ENCODE measurements around the gene WNT5A.

The WNT5A gene

GRCh38 chr3:55486857-55487380, at the start of gene WNT5A:
TSS of gene WNT5A (minus strand) at chr3:55487306. CDS start at chr3:55486985, 321 bp downstream.
- DNase-seq = no peak

DNA sequence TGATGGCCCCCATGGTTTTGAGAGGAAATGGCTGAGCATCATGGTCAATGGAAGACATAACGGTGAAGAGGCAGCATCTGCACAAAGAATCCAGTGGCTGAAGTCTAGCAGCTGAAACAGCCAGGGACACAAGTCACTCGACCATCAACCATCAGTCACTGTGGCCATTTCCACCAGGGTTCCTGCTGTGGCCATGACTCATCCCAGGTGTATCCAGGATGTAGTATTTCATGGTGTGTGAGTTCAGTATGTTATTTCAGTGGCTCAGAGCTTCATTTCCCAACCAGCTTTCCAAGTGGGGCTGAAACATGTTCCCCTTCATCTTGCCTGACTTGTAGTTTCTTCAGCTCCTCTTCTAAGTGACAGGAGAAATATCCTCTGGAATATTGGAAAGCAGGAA, 47.8 kb upstream of the WNT5A start:
- no peak for DNase-seq

DNA sequence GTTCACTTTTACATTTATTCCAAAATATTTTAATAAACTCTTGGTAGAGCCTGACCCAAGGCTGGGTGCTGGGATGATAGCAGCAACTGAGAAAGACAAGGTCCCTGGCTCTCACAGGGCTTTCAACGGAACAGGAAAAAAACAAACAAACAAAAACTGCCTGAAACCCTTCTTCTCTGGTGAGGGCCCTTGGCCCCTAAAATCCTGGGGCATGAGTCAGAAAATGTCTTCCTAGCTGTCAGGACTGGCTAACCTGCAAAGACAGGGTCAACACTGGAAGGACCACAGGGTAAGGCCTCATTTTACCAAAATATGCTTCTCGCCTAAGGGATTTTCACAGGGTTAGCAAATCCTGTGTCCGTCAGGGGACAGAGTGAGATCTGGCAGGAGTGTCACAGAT, 45.7 kb upstream of the WNT5A start:
- DNase-seq = no peak

GRCh38 chr3:55531321-55531720, 44.2 kb upstream of the WNT5A start:
- no peak for DNase-seq

DNA sequence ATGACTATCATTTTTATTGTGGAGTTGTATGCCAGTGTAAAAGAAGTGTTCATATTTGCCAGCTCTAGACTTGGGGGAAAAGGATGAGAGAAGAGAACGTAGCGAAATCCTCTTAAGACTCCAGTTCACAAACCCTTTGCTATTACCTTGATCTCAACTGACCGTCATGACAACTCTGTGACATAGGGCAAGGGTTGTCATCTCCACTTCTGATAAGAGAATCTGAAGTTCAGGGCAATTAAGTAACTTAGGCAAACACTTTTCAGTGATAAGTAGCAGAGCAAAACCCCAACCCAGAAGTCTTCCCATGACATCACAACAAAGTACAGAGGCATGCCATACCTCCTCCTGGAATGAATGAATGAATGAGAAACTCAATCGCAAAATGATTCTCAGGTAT, 40.3 kb upstream of the WNT5A start:
- DNase-seq = no peak

DNA sequence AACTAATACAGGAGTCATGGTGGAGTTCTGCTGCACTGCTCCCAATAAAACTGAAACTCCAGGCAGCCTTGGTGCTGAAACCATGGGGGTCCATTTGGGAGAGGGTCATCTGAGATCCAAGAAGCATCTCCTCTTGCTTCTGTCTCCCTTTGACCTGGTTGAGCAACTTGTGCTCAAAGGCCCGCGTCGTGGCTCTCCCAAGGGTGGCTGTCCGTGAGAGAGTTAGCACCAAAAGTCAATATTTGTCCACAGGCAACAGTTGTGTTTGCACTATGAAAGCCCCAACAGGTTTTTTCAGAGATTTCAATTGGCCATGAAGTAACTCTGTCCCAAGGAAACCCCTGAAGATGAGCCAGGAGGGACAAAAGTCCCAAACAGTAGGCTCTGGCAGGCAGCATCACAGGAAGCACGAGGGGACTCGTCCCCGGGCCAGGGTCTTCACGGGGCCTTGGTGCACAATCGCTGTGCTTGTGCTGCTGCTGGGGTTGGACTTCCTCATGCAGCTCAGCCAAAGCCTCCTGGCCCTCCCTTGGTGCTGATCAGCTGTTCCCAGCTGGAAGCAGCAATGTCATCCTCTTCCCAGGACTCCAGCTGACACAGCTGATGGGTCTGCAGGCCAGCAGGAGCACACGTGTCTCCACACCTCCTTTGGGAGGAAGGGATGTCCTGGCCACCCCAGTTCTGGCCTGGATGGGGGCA, 39.4 kb upstream of the WNT5A start:
- no peak for DNase-seq

- no peak for DNase-seq
Observed at GRCh38 chr3:55525436-55525835, 38.3 kb upstream of the WNT5A start.

DNA sequence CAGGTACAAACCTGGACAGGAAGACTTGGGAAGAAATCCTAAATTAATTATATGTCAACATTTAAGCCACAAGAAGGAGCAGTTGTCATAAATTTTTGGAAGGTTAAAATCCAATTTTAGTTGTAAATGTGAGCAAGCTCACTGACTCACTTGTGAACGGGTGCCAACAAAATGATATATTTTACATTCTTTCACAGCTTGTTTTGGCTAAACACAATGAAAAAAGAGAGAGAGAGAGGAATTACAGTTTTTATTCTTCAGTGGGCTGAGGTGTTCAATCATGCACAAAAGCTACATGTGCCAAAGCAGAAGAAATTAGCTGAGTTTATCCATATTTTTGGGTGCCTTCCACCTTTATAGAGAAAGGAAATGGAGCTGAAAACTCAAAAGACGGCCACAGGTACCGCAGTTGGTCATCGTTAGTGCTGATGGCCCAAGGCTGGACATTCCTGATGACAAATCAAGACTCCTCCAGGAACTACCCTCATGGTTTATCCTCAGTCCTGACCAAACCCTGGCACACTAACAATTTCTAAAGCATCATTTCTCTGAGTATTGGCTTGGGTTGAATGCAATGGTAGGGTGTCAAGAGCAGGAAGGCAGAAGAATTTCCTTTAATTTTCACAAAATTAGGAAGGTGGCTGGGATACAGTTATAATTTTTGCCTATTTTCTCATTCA, 37.6 kb upstream of the WNT5A start:
- DNase-seq = no peak

GRCh38 chr3:55523471-55523870, 36.4 kb upstream of the WNT5A start:
- DNase-seq = no peak

GRCh38 chr3:55521738-55522421, 34.8 kb upstream of the WNT5A start:
- DNase-seq = no peak

DNA sequence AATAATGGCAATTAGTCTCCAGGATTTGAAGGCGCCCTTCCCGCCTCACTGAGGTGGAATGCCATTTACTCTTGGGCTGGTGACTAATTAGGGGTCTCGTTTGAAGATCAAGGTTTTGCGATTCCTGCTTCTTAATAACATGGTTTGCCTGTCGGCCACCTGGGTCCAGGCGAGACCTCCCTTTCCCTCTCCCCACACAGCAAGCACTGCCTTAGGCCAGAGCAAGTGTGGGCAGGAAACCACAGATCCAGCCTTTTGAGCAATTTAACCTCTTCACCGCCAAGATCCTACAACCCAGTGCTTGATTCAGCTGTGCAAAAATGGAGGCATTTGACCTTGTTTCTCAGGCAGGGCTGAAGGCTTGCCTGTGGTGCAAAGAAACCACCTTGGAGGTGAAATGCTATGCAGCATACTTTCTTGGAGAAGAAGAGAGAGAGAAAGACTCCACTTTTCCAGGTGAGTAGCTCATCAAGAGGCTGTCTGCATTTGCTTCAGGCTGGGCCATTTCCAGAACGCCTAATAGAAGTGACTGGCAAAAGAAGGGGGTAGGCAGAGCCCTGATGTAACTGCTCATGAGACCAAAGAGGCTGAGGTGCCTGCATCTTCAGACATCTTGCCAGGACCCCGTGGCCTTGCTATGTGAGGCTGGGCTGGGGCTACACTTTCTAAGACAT, 34.1 kb upstream of the WNT5A start:
- DNase-seq = no peak

- DNase-seq = no peak
Observed at GRCh38 chr3:55519019-55519418, 31.9 kb upstream of the WNT5A start.

DNA sequence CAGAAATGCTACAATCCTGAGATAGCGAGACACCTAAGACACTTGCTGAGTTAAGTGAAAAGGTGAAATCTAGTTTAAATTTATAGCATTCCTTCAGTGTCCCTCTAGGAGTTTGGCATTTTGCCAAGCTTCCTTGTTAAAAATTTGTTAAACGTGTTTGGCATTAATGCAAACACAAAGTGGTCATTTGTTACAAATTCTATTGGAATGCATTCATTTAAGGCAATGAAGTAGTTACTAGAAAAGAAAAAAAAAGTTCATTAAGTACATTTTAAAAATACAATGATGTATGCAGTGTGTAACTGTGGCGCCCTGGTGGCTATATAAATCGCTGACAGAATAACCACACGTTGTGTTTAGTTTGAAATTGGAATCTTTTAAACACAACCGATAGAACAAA, 31.3 kb upstream of the WNT5A start:
- DNase-seq = no peak

DNA sequence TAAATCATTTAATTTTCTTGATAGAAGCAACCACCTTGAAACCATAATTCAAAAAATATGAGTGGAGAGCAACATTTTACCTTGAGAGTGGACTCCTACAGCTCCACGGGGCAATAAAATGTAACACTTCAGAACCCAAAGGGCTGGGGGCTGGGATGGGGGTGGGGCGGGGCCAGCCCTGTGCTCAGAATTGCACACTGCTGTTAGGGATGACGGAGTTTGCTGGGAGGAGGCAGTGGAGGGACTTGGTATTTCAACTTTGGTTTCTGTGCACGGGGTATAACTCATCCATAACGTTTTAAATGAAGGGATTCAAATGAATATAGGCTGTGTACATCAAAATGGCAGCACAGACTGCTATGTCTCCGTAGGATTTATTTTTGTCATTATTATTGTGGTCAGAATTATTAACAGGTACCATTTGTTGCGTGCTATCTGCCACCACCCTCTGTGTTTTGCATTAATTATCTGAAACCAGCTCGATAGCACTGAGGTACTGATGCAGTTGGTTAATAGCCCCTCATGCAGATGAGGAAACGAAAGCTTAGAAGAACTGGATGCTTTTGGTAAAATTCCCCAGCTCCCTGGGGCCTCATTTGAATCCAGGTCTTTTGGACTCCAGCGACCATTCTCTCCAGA, 29.4 kb upstream of the WNT5A start:
- no peak for DNase-seq

GRCh38 chr3:55515550-55516246, 28.6 kb upstream of the WNT5A start:
- no peak for DNase-seq

DNA sequence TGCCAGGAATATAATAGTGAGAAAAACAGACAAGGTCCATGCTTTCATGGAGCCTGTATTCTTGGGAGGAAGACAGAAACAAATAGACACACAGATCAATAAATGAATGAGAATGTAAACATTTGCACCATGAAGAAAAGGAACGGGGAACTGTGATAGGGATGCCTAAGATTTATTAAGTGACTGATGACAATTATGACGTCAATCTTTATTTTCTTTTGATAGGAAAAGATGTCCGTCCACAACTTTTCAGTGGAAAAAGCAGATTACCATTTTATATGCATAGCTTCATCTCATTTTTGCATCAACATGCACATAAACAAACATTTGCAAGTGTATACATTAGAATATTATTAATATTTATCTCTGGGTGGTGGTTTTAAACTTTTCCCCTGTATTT, 27.9 kb upstream of the WNT5A start:
- no peak for DNase-seq

GRCh38 chr3:55512571-55513343, 25.7 kb upstream of the WNT5A start:
- DNase-seq = no peak

DNA sequence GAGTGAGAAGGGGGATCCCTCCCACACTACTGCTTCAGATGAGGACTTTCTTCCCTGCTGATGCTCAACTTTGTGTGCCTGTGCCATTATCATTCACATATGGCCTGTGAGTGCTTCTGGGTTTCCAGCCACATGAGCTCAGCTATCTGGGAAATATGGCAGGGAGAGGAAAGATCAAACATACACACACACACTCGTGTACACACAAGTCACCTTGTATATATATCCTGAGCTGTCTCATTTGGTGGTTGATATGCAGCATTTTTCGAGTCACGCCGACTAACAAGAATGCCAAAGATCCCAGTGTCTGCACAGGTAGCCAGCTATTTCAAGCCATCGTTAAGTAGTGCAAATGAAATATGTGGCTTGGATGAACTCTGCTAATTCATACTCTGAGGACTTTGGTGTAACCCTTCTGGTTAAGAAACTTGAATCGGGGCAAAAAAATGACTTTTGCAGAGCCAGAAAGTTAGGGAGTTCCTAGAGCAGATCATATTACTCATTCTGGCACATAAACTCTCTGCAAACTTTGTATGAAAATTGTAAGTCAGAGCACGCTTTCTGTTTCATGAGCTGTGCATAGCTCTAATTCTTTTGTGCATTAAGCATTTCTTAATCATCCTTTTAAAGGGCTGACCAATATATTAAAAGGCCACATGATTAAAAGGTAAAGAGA, 24.9 kb upstream of the WNT5A start:
- DNase-seq = no peak

GRCh38 chr3:55508335-55508734, 21.2 kb upstream of the WNT5A start:
- no peak for DNase-seq

DNA sequence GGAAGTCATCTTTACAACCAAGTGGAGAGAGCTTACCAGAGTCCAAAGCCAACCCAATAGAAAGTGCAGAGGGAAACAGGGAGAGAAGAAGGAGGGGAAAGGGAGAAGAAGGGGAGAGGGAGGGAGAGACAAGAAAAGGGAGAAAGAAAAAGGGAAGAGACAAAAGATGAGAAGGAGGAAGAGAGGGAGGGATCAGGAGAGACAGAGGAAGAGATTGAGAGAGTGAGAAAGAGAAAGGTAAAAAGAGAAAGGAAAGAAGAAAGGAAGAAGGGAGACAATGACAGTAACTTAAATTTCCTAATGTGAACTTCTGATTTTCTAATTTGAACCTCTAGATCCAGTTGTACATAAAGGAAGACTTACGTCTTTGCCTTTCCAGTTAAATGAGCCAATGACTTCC, 20.7 kb upstream of the WNT5A start:
- DNase-seq = no peak

GRCh38 chr3:55505776-55506175, 18.7 kb upstream of the WNT5A start:
- no peak for DNase-seq

Data from NCI-H526 treated with DMSO at 0.1 percent for 48 hours (cell line).